Peyer's patch (tissue), 4 donors: ENCODE results near the gene NEK4.

Source experiments
- POLR2A ChIP-seq, 2 donors: fragments of 450-650 bp; IDR thresholded peaks; one replicate each; pipeline ENCODE4 v1.5.1; 2017; ENCODE audit warnings: antibody characterized with exemption in 2 of 2, mild to moderate bottlenecking in 2 of 2, moderate library complexity in 2 of 2
- TF ChIP-seq, protein P1 (sequence below), 6 experiments: fragments of 450-650 bp in 4 of 6; fragments of 200-600 bp in 2 of 6; sonication (generic) in 1 of 6; IDR thresholded peaks; one replicate each; pipeline ENCODE4 v1.5.1; 2017 to 2019; ENCODE audit warnings: antibody characterized with exemption in 6 of 6, mild to moderate bottlenecking in 3 of 6, moderate library complexity in 1 of 6

DNA sequence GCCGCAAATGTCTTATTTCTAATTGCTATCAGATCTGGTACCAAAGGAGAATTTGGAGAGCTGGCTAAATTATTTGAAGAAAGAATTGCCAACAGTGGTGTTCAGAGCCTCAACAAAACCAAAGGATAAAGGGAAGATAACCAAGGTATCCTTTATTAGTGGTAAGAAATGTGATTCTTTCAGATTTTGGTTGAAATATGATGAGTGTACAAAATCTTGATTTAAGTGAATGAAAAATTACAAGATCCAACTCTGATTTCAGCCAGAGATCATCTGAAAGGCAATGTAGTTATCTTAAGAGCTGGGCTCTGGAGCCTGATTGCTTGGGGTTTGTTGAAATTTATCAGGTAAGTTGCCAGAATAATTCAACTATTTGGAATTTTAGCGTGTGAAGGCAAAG is 80.2 kb downstream of the NEK4 start:
- TF ChIP-seq POLR2A (IDR thresholded peaks at IDR 0.05): no peak
- TF ChIP-seq, protein P1, sequence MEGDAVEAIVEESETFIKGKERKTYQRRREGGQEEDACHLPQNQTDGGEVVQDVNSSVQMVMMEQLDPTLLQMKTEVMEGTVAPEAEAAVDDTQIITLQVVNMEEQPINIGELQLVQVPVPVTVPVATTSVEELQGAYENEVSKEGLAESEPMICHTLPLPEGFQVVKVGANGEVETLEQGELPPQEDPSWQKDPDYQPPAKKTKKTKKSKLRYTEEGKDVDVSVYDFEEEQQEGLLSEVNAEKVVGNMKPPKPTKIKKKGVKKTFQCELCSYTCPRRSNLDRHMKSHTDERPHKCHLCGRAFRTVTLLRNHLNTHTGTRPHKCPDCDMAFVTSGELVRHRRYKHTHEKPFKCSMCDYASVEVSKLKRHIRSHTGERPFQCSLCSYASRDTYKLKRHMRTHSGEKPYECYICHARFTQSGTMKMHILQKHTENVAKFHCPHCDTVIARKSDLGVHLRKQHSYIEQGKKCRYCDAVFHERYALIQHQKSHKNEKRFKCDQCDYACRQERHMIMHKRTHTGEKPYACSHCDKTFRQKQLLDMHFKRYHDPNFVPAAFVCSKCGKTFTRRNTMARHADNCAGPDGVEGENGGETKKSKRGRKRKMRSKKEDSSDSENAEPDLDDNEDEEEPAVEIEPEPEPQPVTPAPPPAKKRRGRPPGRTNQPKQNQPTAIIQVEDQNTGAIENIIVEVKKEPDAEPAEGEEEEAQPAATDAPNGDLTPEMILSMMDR (IDR thresholded peaks at IDR 0.05): no peak
